ENCODE measurements around the gene ARHGEF19. TPM values are rescaled to one million over a fixed set of nuclear protein-coding genes. Genes with fewer than 3 reads are reported as not detected.
A peak's percentile ranks its signal among the peaks of the same experiment; 100 is the strongest.

ARHGEF19 gene
- total RNA-seq, 4 donors from 2014 or later = 3.3 to 4.6 (median 3.9) TPM

GRCh38 chr1:16221499-16221898 is 9.0 kb upstream of the ARHGEF19 start:
- Histone ChIP-seq H3K4me3 (no peak overlapping the region), H3K4me1 (peaks cover 10 to 21% (median 19%) of the 10 kb centered on the region in 4 donors), H3K36me3 (no peaks in the 10 kb centered on the region), H3K27ac (replicated peaks in 1 of 4) (no peak overlapping the region), H3K9me3 (peaks cover 0 to 2% (median 0%) of the 10 kb centered on the region in 4 donors), H3K27me3 (peaks cover 2 to 15% (median 4%) of the 10 kb centered on the region in 4 donors)
- no peak for DNase-seq (ENCODE audit: extremely low spot score)
- intact Hi-C loops (cut with DNase I) = no loop called here
- WGBS = 98% methylated on average over 1 of the region's 1 CpG
- TF ChIP-seq EP300 (IDR thresholded peaks at IDR 0.05) = no peak
- no peak for TF ChIP-seq POLR2A (IDR thresholded peaks at IDR 0.05; ENCODE audit: low read depth)
- no peak for TF ChIP-seq CTCF (IDR thresholded peaks at IDR 0.05)
- TF ChIP-seq POLR2AphosphoS5 (IDR thresholded peaks at IDR 0.05) = no peak

- Histone ChIP-seq H3K27me3 (peaks cover 0 to 5% (median 0%) of the 10 kb centered on the region in 4 donors), H3K27ac (replicated peaks in 1 of 4) (no peak overlapping the region), H3K9me3 (no peaks in the 10 kb centered on the region), H3K36me3 (no peaks in the 10 kb centered on the region), H3K4me1 (peaks cover 11 to 27% (median 24%) of the 10 kb centered on the region in 4 donors), H3K4me3 (no peak overlapping the region)
- 93% methylated on average over 4 of the region's 4 CpGs for WGBS
- intact Hi-C loops (cut with DNase I) = no loop called here
- DNase-seq (ENCODE audit: extremely low spot score) = no peak
- no peak for TF ChIP-seq POLR2AphosphoS5 (IDR thresholded peaks at IDR 0.05)
- no peak for TF ChIP-seq CTCF (IDR thresholded peaks at IDR 0.05)
- TF ChIP-seq EP300 (IDR thresholded peaks at IDR 0.05) = no peak
- no peak for TF ChIP-seq POLR2A (IDR thresholded peaks at IDR 0.05; ENCODE audit: low read depth)
These were observed 7.6 kb upstream of the ARHGEF19 start for GRCh38 chr1:16219968-16220500.

- TF ChIP-seq CTCF (IDR thresholded peaks at IDR 0.05) = no peak
- TF ChIP-seq POLR2A (IDR thresholded peaks at IDR 0.05; ENCODE audit: low read depth) = no peak
- no peak for TF ChIP-seq POLR2AphosphoS5 (IDR thresholded peaks at IDR 0.05)
- no peak for TF ChIP-seq EP300 (IDR thresholded peaks at IDR 0.05)
- intact Hi-C loops (cut with DNase I) = no loop called here
- Histone ChIP-seq H3K36me3 (no peaks in the 10 kb centered on the region), H3K9me3 (no peaks in the 10 kb centered on the region), H3K27ac (replicated peaks in 1 of 4) (peak overlapping the region in 1 of 4 donors; percentile 77), H3K4me1 (peaks cover 11 to 27% (median 24%) of the 10 kb centered on the region in 4 donors), H3K4me3 (no peak overlapping the region), H3K27me3 (peaks cover 0 to 5% (median 0%) of the 10 kb centered on the region in 4 donors)
- 94% methylated on average over 6 of the region's 6 CpGs for WGBS
- DNase-seq (ENCODE audit: extremely low spot score) = no peak
These were observed 6.2 kb upstream of the ARHGEF19 start for GRCh38 chr1:16218674-16219071.

GRCh38 chr1:16218014-16218673 is 5.7 kb upstream of the ARHGEF19 start:
- 89% methylated on average over 9 of the region's 12 CpGs for WGBS
- no peak for DNase-seq (ENCODE audit: extremely low spot score)
- peak overlapping the region in 3 of 4 donors; percentile 53 to 67 (median 55) for H3K4me3 ChIP-seq
- TF ChIP-seq CTCF (IDR thresholded peaks at IDR 0.05) (no peak), POLR2AphosphoS5 (IDR thresholded peaks at IDR 0.05) (no peak), EP300 (IDR thresholded peaks at IDR 0.05) (no peak), POLR2A (IDR thresholded peaks at IDR 0.05; ENCODE audit: low read depth) (no peak)
- no peaks in the 10 kb centered on the region for H3K9me3 ChIP-seq
- H3K36me3 ChIP-seq = no peaks in the 10 kb centered on the region
- H3K4me1 ChIP-seq = peaks cover 11 to 27% (median 24%) of the 10 kb centered on the region in 4 donors
- intact Hi-C loops (cut with DNase I) = no loop called here
- peaks cover 0 to 5% (median 0%) of the 10 kb centered on the region in 4 donors for H3K27me3 ChIP-seq
- peak overlapping the region; percentile 39 to 77 (median 66) for H3K27ac ChIP-seq (replicated peaks in 1 of 4)
